ENCODE data around the gene TMEM163.
"Not testable (repeated sequence)": the region's sequence is repeated elsewhere in the genome, so short reads cannot be mapped to it uniquely, and the experiment has no call there.

TMEM163 gene

DNA sequence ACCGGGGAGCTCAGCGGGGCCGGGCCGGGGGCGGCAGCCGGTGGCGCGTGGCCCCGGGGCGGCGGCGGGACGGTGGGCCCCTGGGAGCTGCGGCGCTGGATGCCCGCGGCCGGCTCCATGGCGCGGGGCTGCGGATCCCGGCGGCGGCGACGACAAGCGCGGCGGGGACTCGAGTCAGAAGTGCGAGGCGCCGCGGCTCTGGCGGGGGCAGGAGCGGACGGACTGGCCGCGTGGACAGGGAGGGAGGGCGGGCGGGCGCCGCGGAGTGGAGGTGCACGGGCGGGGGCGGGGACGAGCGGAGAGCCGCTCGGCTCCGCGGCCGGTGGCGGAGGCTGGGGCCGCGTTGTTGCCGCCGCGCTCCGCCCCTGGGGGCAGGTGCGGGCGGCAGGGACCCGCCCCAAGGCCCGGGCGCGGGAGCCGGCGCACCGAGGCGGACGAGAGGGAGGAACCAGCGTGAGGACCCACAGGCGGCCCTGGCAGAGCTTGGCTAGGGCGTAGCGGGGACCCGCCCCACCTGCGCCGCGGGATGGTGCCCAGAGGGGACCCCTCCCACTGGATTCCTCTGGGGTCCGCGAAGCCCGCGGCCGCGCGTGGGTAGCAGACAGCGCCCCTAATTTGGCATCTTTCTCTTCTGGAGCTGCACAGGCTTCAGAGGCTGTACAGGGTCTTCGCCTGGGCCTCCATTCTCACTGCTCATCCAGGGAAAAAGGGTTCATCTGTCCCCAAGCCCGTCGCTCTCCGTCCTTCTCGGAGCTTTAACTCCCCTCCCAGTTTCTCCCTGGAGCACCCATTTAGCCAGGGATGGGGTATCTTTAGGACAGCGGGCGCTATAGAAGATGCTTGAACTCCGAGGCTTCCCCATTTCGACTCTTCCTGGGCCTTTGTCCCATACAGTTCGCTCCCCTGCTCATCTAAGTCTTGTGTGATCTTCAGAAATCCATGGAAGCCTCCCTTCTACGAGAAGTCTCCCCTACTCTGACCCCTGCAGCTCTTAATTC lies at the start of gene TMEM163:
TSS of gene TMEM163 (minus strand) at position 184 of the 998 bp plus-strand sequence.
- peak; percentile 56 for DNase-seq

DNA sequence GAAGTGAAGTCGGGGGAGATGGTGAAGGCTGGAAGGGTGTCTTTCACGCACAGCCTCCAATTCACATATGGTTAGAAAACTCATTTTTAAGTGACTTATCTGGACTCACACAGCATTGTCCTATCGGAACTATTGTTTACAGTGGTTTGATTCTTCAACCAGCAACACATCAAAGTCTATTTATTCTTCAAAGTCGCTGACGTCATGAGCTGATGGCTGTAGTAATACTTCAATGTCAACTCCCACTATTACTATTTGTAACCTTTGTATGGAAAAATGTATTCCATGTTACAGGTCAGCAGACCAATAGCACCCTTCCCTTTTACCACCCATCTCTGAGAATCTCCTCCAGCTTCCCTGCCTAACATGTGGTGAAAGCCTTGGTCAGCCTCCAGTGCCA lies 47.8 kb upstream of the TMEM163 start:
- DNase-seq = no peak

DNA sequence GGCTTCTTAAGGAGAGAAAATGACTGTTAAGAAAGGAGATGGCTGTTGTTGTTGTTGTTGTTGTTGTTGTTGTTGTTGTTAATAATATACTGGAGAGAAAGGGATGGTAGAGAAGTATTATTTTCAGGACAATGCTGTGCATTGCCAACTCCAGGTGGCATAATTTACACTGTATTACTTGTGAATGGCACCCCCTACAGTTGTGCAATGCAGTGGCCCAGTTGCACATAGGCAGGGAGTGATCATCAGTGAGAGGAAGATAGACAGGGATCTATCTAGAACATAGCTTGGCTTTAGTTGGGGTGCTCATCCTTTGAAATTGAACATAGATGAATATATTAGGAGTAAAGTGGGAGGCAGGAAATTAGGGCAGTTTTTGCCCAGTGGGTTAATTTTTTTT lies 47.2 kb upstream of the TMEM163 start:
- no peak for DNase-seq

DNA sequence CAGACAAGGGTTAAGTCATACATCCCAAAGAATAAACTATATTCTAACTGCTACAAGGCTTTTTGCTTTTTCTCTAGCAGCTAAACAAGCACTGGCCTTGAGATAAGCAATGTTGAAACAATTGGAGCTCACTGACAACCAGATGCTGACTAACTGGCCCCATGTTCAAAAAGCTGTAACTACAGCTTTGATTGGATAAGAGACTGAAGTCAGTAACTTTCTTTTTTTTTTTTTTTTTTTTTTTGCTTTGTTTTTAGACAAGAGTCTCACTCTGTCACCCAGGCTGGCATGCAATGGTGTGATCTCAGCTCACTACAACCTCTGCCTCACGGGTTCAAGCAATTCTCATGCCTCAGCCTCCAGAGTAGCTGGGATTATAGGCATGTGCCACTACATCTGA lies 45.4 kb upstream of the TMEM163 start:
- DNase-seq = no peak

DNA sequence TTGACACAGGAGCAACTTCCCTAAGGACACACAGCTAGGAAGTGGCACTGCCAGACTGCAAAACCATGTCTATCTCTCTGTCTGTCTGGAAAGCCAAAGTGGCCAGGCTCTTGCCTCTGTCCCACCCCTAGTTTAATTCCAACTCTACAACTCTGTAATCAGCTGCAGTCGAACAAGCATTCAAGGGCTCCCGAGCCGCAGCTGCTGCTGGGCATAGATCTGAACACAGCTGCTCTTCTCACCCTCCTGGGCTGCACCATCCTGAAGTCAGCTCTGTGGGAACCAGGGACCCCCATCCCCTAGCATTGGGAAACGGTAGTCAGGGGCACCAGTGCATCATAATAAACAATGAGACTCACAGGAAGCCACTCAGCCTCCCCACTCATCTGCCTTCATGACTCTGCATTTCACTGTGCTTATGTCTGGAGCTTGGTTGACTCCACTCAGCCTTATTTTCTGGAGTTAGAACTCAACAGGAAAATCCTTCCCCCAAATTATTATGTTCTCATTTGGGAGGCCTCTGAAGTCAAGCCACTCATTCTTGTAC lies 44.4 kb upstream of the TMEM163 start:
- no peak for DNase-seq

DNA sequence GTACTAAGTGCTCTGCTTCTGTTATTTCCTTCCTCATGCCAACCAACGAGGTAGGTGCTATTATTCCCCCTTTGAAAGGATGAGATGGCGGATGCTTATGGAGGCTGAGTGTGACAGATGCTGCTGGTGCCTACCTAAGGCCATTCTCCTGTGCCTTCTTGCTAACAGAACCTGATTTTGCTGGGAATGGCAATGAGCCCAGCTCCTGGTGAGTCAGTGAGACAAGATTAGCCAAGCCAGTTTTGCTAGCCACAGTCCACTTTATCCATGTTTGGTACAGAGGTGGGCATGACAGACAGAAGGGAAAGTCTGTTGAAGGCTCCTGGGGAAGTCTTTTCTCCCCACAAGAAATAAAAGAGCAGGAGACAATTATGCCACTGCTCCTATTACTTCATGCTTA lies 43.7 kb upstream of the TMEM163 start:
- DNase-seq = no peak

DNA sequence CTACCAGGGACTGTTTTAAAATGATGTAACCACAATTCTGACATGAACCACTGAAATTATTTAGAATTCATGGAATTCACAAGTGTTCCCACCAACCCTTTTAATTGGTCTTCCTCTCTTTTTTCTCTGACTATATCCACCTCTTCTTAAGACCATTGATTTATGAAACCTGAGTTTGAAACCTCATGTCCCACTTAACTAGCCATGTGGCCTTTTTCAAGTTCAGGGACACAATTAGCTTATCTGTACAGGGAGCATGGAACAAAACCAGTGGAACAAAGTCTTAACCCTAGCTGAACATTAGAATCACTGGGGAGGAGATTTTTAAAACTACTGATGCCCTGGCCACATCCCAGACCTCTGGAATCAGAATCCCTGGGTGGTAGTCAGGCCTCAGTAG lies 41.6 kb upstream of the TMEM163 start:
- no peak for DNase-seq

DNA sequence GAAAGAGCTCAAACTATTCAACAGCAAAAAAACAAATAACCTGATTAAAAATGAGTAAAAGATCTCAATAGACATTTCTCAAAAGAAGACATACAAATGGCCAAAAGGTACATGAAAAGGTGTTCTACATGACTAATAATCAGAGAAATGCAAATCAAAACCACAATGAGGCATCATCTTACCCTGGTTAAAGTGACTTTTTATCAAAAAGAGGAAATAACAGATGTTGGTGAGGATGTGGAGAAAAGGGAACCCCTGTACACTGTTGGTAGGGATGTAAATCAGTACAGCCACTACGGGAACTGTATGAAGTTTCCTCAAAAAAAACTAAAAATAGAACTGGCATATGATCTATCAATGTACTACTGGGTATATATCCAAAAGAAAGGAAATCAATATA lies 39.8 kb upstream of the TMEM163 start:
- DNase-seq = no peak

DNA sequence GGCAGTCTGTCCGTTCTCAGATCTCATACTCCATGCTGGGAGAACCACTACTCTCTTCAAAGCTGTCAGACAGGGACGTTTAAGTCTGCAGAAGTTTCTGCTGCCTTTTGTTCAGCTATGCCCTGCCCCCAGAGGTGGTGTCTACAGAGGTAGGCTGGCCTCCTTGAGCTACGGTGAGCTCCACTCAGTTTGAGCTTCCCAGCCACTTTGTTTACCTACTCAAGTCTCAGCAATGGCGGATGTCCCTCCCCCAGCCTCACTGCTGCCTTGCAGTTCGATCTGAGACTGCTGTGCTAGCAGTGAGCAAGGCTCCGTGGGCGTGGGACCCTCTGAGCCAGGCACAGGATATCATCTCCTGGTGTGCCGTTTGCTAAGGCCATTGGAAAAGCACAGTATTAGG lies 33.2 kb upstream of the TMEM163 start:
- DNase-seq = not testable (repeated sequence)

DNA sequence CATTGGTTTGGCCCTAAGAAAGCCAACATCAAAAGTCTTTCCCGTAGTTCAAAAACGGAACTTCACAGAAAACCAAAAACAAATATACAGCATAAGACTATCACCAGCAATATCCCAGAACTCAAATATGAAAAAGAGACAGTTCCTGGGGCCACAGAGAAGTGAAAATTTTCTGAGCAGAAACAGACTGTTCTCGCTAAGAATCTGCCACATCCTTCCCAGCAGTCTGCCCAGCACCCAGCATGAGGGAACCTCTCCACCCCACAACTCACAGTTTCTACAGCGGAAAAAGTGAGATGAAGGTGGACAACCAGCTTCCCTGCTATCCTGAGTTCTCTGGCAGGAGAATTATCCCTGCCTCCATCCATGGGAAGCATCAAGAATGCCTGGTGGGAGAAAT lies 26.7 kb upstream of the TMEM163 start:
- DNase-seq = no peak

DNA sequence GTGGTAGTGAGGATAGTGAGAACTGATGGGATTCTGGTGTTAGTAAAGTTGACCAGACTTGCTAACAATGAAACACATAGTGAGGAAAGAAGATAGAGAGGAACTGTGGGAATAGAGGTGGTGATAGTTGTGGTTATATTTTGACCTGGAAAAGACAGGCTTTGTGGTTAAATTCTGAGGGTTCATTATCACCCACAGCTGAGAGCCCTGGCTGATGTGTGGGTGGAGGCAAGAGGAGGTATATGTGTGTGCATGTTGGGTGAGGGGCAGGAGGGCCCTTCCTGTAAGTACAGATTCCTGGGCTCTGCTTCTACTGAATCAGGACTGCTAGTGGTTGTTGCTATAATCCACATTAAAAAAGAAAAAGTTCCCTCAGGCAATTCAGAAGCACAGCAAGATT lies 26.2 kb upstream of the TMEM163 start:
- no peak for DNase-seq

DNA sequence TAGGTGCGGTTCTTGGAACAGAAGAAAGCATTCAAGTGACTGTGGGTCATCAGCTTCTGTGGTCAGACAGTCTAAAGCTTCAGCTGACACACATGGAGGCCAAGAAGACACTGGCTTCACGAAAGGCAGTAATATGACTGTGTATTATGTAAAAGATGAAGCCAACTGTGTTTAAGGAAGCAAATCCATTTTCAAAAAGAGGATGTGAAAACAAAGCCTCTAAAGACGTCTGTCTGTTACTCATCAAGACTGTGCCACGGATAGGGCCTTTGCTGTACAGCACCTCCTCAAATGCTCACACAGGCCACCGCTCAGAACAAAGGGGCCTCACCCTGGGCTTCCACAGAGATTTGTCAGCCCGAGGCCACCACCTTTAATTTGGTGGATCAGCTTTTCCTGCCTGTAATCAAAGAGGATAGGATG lies 21.1 kb upstream of the TMEM163 start:
- DNase-seq = no peak

DNA sequence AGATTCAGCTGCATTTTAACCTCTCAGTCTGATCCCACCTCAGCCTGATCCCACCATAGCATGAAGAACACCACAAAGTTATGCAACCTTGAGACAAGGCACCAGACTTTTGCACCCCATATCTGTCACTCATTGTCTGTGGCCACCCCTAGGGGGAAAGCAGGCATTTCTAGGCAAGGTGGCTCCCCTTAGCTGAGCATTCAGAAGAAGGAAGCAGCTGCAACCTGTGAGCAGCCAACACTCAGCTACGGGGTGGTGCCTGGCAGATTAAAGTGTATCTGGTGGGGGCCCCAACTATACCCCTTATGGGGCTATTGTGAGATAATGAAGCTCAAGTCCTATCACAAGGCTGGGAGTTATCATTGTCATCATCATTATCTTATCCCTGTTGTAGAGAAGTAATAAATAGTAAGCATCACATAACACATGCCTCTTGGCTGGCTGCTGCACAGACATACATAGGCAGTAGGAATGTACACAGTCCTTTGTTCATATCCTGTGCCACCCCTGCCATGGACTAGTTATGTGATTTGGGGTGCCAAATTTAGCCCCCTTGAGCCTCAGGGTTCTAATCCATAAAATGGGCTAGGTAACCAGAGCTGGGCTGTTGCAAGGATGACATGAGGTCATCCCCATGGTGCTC lies 20.6 kb upstream of the TMEM163 start:
- no peak for DNase-seq

DNA sequence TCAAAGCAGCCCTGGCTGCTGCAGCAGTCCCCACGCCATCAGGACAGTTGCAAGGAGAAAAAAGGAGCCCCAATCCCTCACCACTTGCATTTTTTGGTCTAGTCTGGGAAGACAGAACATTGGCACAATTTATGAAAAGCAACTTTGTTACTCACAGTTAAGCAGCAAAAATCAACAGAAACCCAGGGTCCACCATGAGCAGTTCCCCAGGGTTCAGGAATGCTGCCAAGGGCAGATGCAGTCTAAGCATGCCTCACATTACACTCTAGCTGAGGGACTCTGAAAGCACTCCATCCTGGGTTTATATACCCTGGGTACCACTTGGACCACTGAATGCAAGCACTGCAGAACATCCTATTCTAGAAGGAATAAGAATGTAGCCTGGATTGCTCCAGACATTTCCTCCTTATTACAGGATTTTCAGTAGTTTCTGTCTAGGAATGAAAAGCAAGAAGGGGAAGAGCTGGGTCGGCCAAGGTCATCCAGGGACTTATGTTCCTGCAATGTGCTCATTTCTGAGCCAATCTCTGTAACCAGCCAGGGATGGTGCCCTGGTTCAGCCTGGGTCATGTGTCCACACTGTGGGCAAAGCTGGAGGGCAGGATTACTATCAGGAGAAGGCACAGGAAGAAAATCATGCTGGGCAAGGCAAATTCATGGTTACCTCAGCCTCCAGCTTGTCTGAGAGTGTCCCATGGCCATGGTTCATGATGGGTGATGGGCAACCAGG lies 19.5 kb upstream of the TMEM163 start:
- no peak for DNase-seq

DNA sequence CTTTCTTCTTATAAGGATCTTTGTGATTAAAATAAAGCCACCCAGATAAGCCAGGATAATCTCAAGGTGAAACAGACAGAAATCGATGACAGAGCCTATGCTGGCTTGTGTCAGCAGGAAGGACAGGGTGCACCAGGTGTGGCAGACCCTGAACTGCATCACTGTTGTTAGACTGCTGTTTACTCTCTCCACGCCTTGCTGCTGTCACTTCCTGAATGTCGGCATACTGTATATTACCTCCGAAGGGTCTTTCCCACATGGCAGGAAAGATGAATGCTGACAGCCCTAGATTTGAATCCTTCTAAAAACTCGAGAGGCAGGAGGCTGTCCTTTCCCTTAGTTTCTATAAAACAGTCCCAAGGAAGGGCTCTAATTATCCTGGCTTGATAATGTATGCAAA lies 18.9 kb upstream of the TMEM163 start:
- no peak for DNase-seq

DNA sequence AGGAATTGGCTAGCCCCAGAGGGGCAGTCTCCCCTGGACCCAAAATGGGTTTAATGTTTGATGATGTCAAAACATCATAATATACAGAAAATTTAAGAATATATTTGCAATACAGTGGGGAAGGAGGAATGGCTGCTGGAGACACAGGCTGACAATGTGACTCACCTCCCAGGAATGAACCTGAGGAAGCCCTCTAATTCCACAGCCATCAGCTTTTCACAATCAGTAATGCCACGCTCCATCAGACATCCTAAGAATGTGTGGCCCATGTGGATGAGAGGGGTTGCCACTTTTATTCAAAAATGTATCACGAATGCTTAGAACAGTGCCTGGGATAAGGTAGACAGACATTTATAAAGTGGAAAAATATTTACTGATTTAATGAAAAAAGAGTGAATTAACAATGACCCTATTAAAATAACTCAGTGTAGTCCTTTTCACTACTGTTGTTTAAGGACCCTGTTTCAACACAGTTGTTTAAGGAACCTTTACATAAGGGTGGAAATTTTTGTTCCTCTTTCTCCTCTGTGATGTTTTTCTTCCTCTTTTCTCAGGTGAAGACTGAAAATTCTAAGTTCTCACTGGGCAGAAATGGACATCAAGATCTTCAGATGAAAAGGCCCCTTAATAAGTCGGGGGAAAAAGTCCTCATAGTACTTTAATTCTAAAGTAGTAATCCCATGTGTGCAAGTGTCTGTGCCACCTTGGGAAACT lies 17.5 kb upstream of the TMEM163 start:
- no peak for DNase-seq

DNA sequence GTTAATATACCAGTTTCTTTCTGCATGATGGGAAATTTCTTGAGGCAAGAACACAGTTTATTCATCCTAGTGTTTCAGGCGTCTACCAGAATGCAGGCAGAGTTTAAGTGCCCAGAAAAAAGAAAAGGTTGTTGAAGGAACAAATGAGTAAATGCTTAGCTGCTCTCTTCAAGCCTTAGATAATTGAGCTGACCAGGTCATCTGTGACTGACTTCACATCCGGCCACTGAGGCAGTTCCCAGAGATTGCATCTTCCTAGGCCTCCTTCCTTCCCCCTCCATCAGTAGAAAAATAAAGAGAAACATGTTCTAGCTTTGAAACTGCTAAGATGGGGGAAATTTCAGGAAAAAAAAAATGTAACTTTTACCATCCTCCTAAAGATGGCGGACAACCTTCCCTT lies 9.4 kb upstream of the TMEM163 start:
- DNase-seq = no peak

DNA sequence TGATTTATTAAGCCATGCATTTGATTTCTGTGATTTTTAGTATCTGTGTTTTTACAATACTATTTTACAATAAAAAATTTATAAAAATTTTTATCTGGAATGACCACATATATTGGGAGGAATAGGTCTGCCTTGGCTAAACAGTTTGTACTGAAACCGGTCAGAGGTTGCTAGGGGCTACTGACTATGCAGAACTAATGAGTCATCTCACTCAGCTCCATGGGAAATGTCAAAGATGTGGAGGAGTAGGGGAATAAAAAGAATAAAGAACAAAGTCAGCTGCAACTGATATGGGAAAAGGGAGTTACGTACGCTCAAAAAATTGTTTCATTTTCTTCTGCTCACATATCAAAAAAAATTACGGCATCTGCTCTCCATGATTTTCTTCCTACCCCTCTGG lies 8.6 kb upstream of the TMEM163 start:
- DNase-seq = no peak

DNA sequence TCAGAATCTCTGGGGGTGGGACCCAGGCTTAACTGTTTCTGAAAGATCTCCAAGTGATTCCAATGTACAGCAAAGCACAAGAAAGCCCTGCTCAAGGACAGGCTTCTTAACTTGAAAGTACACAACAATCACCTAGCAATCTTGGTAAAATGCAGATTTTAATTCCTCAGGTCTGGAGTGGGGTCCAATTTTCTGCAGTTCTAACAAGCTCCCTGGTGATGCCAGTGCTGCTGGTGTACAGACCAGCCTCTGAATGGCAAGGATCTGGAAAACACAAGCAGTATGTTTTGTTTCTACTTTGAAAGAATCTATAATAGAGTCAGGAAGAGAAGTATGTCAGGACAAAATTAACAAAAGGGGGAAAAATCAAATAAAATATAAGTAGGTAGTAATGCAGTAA lies 7.8 kb upstream of the TMEM163 start:
- DNase-seq = no peak

DNA sequence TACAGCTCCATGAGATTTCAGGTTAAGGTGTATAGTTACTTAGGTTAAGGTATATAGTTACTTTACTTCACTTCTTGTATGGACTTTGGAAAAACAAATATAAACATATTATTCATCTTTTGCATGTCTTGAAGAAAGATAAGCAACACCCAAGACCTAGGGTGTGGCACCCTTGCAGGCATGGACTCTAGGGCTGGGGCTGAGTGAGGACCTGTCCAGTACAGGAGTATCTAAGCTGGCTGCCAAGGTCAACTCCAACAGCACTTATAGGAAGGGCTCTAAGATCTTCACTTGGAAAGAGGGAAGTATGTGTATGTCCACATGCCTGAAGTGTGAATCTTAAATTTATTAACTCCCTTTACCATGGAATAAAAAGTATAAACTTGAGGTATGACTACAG lies 7.1 kb upstream of the TMEM163 start:
- no peak for DNase-seq

DNA sequence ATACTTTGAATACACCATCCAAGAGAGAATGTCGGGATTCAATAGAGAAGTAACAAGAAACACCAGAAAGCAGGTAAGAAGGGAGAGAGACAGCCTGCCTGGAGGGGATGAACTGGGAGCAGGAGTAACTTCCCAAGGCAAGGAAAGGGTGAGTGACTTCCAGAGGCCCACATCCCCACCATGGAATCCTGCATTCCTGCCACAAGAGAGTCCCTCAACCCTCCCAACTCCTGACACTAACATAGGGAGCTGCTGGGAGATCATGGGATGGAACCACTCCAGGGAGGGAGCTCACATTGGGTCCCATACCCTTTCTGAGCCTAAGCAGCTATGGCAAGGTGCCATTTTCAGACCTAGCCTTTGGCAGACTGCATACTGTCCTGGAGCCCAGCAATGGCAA lies 5.5 kb upstream of the TMEM163 start:
- DNase-seq = no peak

DNA sequence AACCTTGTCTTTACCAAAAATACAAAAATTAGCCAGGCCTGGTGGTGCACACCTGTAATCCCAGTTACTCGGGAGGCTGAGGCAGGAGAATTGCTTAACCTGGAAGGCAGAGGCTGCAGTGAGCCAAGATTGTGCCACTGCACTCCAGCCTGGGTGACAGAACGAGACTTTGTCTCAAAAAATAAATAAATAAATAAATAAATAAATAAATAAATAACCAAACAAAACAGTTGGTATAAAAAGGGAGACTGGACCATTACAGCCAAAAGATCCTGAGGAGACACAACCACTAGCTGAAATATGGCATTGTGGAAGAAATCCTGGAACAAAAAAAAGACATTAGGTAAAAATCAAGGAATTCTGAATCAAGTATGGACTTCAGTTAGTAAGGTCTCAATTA lies 4.9 kb upstream of the TMEM163 start:
- not testable (repeated sequence) for DNase-seq

DNA sequence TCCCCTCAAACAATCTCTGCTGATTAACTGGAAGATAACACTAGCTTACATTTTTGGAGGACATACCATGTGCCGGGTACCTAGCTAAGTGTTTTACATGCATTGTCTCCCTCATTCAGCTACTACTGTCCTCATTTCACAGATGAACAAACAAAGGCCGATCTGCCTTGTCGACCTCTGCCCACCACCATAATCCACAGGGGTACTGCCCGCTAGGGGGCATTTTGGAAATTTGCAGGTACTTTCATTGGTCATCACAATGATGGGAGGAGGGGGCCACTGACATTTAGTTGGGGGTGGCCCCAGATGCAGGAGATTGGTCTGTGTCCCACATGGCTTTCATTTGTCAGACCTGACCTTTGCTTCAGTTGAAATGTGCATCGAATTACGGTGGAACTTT lies 3.9 kb upstream of the TMEM163 start:
- DNase-seq = no peak
